ENCODE data around the gene DUS2.
A peak's percentile ranks its signal among the peaks of the same experiment; 100 is the strongest.
"Not testable (repeated sequence)": the region's sequence is repeated elsewhere in the genome, so short reads cannot be mapped to it uniquely, and the experiment has no call there.

The DUS2 gene

GRCh38 chr16:68090533-68090932 is 67.4 kb downstream of the DUS2 start:
- no peak for DNase-seq (ENCODE audit: low read depth)
- H3K4me3 ChIP-seq (ENCODE audit: low read depth, low read length), result no peak overlapping the region

GRCh38 chr16:68091380-68092261 is 68.5 kb downstream of the DUS2 start:
- in situ Hi-C loops (cut with HindIII; ENCODE audit: low sequenced_read_pairs), result no loop called here
- TF ChIP-seq CTCF (IDR thresholded peaks at IDR 0.05; ENCODE audit: low read depth, low read length, missing control alignments), result no peak
- no peak overlapping the region for H3K4me3 ChIP-seq (ENCODE audit: low read depth, low read length)
- DNase-seq (ENCODE audit: low read depth), result no peak

More at GRCh38 chr16:68090533-68090932, 67.4 kb downstream of the DUS2 start:
- no peak for TF ChIP-seq CTCF (IDR thresholded peaks at IDR 0.05; ENCODE audit: low read depth, low read length, missing control alignments)
- in situ Hi-C loops (cut with HindIII; ENCODE audit: low sequenced_read_pairs), result no loop called here

GRCh38 chr16:68092275-68092674 is 69.2 kb downstream of the DUS2 start:
- H3K4me3 ChIP-seq (ENCODE audit: low read depth, low read length); DNase-seq (ENCODE audit: low read depth); in situ Hi-C loops (cut with HindIII; ENCODE audit: low sequenced_read_pairs): not testable (repeated sequence)

- no peak overlapping the region for H3K4me3 ChIP-seq (ENCODE audit: low read depth, low read length)
- DNase-seq (ENCODE audit: low read depth), result no peak
- peak; percentile 52 for TF ChIP-seq CTCF (IDR thresholded peaks at IDR 0.05; ENCODE audit: low read depth, low read length, missing control alignments)
- in situ Hi-C loops (cut with HindIII; ENCODE audit: low sequenced_read_pairs), result no loop called here
Measured at GRCh38 chr16:68093816-68094613, 70.9 kb downstream of the DUS2 start.

- in situ Hi-C loops (cut with HindIII; ENCODE audit: low sequenced_read_pairs), result no loop called here
- no peak overlapping the region for H3K4me3 ChIP-seq (ENCODE audit: low read depth, low read length)
- TF ChIP-seq CTCF (IDR thresholded peaks at IDR 0.05; ENCODE audit: low read depth, low read length, missing control alignments), result peak; percentile 0
- no peak for DNase-seq (ENCODE audit: low read depth)
Measured at GRCh38 chr16:68094614-68094934, 71.5 kb downstream of the DUS2 start.

- in situ Hi-C loops (cut with HindIII; ENCODE audit: low sequenced_read_pairs), result no loop called here
- TF ChIP-seq CTCF (IDR thresholded peaks at IDR 0.05; ENCODE audit: low read depth, low read length, missing control alignments), result no peak
- H3K4me3 ChIP-seq (ENCODE audit: low read depth, low read length), result no peak overlapping the region
- no peak for DNase-seq (ENCODE audit: low read depth)
Measured at GRCh38 chr16:68096491-68096890, 73.4 kb downstream of the DUS2 start.

- DNase-seq (ENCODE audit: low read depth), result no peak
- in situ Hi-C loops (cut with HindIII; ENCODE audit: low sequenced_read_pairs), result no loop called here
- H3K4me3 ChIP-seq (ENCODE audit: low read depth, low read length), result no peak overlapping the region
- TF ChIP-seq CTCF (IDR thresholded peaks at IDR 0.05; ENCODE audit: low read depth, low read length, missing control alignments), result no peak
Measured at GRCh38 chr16:68097088-68097487, 74.0 kb downstream of the DUS2 start.

Measured in astrocyte of the cerebellum (primary cell).